Breast epithelium (tissue), 3 donors: ENCODE results near the gene GPR108.

Experiments used
- CTCF ChIP-seq, 3 donors: fragments of 450-650 bp; IDR thresholded peaks; one replicate each; pipeline ENCODE4 v1.5.1; 2016 to 2017; ENCODE audit warnings: antibody characterized with exemption in 3 of 3, mild to moderate bottlenecking in 3 of 3, moderate library complexity in 3 of 3
- POLR2A ChIP-seq: fragments of 450-650 bp; IDR thresholded peaks from one replicate; pipeline ENCODE4 v1.6.1; 2016; ENCODE audit warnings: antibody characterized with exemption, mild to moderate bottlenecking, moderate library complexity

- TF ChIP-seq CTCF (IDR thresholded peaks at IDR 0.05) (no peak), POLR2A (no peak)
These were observed 36.6 kb downstream of the GPR108 start for GRCh38 chr19:6700586-6701316.
